HFF-Myc (cell line): ENCODE data around the gene CASTOR1.

Source experiments
- DNase-seq: peaks from one replicate; pipeline ENCODE4 v3.0.0-alpha.2; 2011; ENCODE audit warnings: low read depth; ENCODE audit errors: extremely low read depth
- H3K4me3 ChIP-seq: replicated peaks from 2 replicates; pipeline ENCODE4 v1.5.1; 2011; ENCODE audit warnings: low read depth, mild to moderate bottlenecking, control low read depth, low read length
- TF ChIP-seq, protein P1 (sequence below): IDR thresholded peaks from 2 replicates; pipeline ENCODE4 v1.5.1; 2012; ENCODE audit warnings: mild to moderate bottlenecking, low read depth, low read length, control low read depth; ENCODE audit errors: missing control alignments

Gene CASTOR1

DNA sequence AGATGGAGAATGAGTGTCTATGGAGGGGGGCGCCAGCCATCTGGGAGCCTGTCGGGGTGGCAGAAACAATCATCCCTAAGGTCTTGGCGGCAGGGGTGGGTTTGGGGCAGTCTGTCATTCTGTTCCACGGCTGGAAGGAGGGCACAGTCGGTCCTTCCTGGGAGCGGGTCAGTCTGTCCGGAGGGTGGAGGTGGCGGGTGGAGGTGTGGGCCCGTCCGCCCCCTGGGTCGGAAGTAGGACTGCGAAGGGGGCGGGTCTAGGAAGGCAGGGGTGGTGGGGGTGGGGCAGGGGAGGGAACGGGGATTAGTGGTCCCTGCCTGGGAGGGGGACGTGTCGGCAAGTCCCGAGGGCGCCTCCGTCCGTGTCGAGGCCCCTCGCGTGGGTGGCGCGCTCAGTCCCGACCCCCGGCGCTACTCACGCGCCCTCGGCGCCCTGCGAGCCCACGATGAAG, 37.0 kb upstream of the CASTOR1 start:
- H3K4me3 ChIP-seq, result peak overlapping the region; percentile 49
- TF ChIP-seq, protein P1, sequence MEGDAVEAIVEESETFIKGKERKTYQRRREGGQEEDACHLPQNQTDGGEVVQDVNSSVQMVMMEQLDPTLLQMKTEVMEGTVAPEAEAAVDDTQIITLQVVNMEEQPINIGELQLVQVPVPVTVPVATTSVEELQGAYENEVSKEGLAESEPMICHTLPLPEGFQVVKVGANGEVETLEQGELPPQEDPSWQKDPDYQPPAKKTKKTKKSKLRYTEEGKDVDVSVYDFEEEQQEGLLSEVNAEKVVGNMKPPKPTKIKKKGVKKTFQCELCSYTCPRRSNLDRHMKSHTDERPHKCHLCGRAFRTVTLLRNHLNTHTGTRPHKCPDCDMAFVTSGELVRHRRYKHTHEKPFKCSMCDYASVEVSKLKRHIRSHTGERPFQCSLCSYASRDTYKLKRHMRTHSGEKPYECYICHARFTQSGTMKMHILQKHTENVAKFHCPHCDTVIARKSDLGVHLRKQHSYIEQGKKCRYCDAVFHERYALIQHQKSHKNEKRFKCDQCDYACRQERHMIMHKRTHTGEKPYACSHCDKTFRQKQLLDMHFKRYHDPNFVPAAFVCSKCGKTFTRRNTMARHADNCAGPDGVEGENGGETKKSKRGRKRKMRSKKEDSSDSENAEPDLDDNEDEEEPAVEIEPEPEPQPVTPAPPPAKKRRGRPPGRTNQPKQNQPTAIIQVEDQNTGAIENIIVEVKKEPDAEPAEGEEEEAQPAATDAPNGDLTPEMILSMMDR, result no peak
- DNase-seq, result no peak

DNA sequence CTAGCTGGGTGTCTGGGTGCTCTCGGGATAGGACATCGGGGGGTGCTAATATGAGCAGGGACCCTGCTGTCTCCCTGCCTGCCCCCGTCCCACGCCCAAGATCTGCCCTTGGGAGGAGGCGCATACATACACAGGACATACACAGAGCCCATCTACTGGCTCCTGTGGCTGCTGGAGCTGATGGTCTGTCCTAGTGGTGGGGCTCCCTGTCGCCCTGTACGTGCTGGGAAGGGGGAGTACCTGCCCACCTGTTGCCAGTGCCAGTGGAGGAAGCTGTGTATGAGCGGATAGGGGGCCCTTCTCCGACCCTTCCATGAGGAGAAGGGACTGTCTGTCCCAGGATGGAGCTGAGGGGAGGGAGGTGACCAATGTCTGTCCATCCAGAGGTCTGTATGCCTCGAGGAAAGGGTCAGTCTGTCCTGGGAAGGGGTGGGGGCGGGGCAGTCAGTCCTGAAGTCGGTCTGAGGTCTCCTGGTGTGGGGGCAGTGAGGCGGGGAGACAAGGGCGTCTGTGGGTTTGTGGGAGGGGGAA, 36.5 kb upstream of the CASTOR1 start:
- TF ChIP-seq, protein P1, result no peak
- H3K4me3 ChIP-seq, result peak overlapping the region; percentile 49
- DNase-seq, result no peak

DNA sequence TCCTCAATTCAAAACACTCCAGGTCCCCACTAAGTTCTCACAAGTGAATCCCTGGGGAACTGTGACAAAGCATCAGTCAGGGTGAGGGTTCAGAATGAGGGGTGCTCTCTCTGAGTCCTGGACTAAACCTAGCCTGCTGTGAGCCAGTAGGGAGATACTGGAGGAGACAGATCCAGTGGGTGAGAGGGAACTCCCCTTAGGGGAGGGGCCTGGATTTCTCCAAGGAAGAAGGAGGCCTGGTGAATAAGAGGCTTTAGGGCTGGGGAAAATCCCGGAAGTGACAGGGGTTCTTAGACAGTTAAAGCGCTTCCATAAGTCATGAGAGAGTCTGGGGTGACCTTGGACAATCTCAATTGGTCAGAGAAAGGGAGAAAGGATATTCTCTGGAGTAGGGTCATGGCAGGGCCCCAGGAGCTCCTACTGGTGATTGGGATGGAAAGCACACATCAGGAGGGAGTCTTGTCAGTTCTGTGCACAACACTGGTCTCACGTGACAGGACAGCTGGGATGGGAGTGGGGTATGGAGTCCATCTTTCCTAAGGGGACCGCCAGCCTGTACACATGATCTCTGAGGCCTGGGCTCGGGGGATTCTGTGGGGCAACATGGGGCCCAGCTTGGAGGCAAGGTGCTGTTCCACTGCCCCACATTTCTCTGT, 35.9 kb upstream of the CASTOR1 start:
- peak overlapping the region; percentile 49 for H3K4me3 ChIP-seq
- TF ChIP-seq, protein P1, result no peak
- DNase-seq, result no peak

DNA sequence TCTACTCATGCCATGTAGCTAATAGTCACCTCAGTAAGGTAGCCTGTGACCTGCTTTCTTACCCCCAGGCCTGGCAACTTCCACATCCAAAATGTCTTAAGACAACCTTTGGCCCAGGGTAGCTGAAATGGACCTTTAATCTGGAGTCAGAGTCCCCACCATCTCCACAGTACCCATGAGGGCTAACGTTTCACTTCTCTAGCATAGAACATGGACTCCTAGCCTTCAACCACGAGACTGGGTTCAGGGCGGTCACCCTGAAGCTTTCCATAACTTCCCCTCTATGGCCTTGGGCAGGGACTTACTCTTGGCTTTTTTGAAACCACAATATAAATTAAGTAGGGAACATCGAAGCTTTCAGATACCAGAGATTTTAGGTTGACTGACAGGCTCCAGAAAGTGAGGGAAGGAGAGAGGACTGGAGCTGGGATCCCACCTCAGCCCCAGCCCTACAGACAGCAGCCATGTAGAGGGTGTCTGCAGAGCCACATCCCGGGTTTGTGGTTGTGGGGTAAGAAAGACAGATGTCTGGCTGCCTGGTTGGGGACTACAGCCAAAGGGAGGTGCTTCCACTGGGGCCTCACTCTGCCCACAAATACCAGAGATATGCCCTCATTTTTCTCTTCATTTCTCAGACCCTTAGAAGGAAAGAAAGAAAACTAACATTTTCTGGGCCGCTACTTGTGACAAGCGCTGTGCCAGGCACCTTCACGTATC, 34.9 kb upstream of the CASTOR1 start:
- no peak for DNase-seq
- TF ChIP-seq, protein P1, result no peak
- no peak overlapping the region for H3K4me3 ChIP-seq

DNA sequence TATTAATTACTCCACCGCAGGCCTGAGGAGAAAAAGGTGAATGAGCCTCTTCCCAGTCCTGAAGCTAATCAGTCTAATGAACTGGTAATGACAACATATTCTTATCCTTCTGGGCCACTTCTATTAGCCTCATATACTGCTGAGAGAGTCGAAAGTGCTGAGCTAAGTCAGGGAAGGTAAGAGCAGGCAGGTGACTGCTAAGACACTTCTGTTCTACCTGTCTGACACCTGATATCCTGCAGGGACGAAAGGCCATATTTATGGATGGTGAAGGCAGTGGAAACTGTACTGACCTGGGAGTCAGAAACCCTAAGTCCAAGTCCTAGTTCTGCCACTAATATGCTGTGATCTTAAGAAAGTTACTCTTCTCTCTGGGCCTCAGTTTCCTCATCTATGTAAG, 33.9 kb upstream of the CASTOR1 start:
- no peak overlapping the region for H3K4me3 ChIP-seq
- DNase-seq, result no peak
- TF ChIP-seq, protein P1, result no peak

DNA sequence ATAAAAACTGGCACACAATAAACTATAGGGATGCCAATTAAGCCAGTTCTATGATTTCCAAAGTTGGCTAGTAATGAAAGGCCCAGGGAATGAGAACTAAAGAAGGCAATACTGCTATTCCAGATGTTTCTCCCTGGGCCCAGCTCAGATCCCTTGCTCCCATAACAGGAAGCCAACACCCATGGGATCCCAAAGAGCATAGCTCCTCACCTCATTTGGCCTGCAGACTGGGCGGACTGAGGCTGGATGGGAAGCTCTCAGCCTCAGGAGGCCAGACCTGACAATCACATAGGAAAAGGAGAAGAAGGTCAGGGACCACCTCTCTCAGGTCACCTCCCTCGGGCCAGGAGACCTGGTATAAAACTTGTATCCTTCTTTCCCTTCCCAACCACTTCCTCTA, 32.2 kb upstream of the CASTOR1 start:
- TF ChIP-seq, protein P1, result no peak
- DNase-seq, result no peak
- no peak overlapping the region for H3K4me3 ChIP-seq
